Measurements from ENCODE around the gene CTBS.

Gene CTBS

DNA sequence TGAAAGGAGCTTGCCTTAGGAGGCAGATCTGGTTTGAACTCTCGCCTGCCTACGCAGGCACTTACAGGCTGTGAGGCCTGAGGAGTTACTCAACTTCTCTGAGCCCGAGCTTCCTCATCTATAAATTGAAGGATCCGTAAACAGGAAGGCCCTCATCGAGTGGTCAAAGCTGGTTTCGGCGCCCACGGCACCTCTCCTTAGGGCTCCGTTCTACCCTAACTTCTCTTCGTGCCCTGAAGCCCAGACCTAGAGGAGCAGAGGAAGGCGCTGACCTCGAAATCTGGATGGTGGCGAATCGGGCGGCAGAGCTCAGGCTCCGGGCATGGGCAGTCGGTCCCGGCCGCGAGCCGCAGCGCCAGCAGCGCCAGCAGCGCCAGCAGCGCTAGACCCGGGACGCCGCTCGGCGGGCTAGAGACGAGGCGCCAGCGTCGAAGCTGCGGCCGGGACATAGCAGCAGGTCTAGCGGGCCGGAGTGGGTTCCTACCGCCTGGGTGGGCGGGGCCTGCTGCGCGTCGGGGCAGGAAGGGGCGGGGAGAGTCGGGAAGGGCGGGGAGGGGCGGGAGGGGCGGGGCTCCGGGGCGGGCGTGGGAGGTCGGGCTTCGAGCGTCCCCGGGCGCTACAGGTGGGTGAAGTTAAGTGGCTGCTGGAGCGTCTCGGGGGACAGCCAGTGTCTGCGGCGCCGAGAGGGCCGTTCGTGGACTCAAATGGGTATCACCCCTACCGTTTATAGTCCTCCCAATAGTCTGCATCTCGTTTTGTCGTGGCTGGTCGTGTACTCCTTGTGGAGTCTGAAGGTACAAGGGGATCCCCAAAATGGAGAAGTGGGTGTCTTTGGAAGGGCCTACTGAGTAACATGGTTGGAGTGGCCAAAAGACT lies at the start of gene CTBS (continued):
- TF ChIP-seq, protein P1, sequence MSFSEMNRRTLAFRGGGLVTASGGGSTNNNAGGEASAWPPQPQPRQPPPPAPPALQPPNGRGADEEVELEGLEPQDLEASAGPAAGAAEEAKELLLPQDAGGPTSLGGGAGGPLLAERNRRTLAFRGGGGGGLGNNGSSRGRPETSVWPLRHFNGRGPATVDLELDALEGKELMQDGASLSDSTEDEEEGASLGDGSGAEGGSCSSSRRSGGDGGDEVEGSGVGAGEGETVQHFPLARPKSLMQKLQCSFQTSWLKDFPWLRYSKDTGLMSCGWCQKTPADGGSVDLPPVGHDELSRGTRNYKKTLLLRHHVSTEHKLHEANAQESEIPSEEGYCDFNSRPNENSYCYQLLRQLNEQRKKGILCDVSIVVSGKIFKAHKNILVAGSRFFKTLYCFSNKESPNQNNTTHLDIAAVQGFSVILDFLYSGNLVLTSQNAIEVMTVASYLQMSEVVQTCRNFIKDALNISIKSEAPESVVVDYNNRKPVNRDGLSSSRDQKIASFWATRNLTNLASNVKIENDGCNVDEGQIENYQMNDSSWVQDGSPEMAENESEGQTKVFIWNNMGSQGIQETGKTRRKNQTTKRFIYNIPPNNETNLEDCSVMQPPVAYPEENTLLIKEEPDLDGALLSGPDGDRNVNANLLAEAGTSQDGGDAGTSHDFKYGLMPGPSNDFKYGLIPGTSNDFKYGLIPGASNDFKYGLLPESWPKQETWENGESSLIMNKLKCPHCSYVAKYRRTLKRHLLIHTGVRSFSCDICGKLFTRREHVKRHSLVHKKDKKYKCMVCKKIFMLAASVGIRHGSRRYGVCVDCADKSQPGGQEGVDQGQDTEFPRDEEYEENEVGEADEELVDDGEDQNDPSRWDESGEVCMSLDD (tag by site-specific recombination; IDR thresholded peaks at IDR 0.05): peak; percentile 52; the same call in 1 of the 2 replicates
- TF ChIP-seq, protein P2, sequence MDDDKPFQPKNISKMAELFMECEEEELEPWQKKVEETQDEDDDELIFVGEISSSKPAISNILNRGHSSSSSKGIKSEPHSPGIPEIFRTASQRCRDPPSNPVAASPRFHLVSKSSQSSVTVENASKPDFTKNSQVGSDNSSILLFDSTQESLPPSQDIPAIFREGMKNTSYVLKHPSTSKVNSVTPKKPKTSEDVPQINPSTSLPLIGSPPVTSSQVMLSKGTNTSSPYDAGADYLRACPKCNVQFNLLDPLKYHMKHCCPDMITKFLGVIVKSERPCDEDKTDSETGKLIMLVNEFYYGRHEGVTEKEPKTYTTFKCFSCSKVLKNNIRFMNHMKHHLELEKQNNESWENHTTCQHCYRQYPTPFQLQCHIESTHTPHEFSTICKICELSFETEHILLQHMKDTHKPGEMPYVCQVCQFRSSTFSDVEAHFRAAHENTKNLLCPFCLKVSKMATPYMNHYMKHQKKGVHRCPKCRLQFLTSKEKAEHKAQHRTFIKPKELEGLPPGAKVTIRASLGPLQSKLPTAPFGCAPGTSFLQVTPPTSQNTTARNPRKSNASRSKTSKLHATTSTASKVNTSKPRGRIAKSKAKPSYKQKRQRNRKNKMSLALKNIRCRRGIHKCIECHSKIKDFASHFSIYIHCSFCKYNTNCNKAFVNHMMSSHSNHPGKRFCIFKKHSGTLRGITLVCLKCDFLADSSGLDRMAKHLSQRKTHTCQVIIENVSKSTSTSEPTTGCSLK (tag by site-specific recombination; IDR thresholded peaks at IDR 0.05): no peak
- peak; percentile 41; the same call in 1 of the 2 replicates for TF ChIP-seq ZFP3 (tag by site-specific recombination; IDR thresholded peaks at IDR 0.05; ENCODE audit: low read depth)
- peak; percentile 81 for TF ChIP-seq ZNF600 (tag by site-specific recombination; IDR thresholded peaks at IDR 0.05)
- TF ChIP-seq KLF8 (tag by site-specific recombination; IDR thresholded peaks at IDR 0.05): no peak; the same call in 1 of the 2 replicates
- no peak for TF ChIP-seq ZNF548 (tag by site-specific recombination; IDR thresholded peaks at IDR 0.05)
- TF ChIP-seq ZNF544 (tag by site-specific recombination; IDR thresholded peaks at IDR 0.05): no peak
- no peak for TF ChIP-seq ZNF174 (tag by site-specific recombination; IDR thresholded peaks at IDR 0.05)
- TF ChIP-seq, protein P3, sequence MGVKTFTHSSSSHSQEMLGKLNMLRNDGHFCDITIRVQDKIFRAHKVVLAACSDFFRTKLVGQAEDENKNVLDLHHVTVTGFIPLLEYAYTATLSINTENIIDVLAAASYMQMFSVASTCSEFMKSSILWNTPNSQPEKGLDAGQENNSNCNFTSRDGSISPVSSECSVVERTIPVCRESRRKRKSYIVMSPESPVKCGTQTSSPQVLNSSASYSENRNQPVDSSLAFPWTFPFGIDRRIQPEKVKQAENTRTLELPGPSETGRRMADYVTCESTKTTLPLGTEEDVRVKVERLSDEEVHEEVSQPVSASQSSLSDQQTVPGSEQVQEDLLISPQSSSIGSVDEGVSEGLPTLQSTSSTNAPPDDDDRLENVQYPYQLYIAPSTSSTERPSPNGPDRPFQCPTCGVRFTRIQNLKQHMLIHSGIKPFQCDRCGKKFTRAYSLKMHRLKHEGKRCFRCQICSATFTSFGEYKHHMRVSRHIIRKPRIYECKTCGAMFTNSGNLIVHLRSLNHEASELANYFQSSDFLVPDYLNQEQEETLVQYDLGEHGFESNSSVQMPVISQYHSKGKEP (tag by site-specific recombination; IDR thresholded peaks at IDR 0.05): no peak
- TF ChIP-seq, protein P4, sequence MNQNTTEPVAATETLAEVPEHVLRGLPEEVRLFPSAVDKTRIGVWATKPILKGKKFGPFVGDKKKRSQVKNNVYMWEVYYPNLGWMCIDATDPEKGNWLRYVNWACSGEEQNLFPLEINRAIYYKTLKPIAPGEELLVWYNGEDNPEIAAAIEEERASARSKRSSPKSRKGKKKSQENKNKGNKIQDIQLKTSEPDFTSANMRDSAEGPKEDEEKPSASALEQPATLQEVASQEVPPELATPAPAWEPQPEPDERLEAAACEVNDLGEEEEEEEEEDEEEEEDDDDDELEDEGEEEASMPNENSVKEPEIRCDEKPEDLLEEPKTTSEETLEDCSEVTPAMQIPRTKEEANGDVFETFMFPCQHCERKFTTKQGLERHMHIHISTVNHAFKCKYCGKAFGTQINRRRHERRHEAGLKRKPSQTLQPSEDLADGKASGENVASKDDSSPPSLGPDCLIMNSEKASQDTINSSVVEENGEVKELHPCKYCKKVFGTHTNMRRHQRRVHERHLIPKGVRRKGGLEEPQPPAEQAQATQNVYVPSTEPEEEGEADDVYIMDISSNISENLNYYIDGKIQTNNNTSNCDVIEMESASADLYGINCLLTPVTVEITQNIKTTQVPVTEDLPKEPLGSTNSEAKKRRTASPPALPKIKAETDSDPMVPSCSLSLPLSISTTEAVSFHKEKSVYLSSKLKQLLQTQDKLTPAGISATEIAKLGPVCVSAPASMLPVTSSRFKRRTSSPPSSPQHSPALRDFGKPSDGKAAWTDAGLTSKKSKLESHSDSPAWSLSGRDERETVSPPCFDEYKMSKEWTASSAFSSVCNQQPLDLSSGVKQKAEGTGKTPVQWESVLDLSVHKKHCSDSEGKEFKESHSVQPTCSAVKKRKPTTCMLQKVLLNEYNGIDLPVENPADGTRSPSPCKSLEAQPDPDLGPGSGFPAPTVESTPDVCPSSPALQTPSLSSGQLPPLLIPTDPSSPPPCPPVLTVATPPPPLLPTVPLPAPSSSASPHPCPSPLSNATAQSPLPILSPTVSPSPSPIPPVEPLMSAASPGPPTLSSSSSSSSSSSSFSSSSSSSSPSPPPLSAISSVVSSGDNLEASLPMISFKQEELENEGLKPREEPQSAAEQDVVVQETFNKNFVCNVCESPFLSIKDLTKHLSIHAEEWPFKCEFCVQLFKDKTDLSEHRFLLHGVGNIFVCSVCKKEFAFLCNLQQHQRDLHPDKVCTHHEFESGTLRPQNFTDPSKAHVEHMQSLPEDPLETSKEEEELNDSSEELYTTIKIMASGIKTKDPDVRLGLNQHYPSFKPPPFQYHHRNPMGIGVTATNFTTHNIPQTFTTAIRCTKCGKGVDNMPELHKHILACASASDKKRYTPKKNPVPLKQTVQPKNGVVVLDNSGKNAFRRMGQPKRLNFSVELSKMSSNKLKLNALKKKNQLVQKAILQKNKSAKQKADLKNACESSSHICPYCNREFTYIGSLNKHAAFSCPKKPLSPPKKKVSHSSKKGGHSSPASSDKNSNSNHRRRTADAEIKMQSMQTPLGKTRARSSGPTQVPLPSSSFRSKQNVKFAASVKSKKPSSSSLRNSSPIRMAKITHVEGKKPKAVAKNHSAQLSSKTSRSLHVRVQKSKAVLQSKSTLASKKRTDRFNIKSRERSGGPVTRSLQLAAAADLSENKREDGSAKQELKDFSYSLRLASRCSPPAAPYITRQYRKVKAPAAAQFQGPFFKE (tag by site-specific recombination; IDR thresholded peaks at IDR 0.05; ENCODE audit: borderline replicate concordance): no peak
- no peak for TF ChIP-seq ZNF623 (tag by site-specific recombination; IDR thresholded peaks at IDR 0.05)
- no peak for TF ChIP-seq SALL2 (tag by site-specific recombination; IDR thresholded peaks at IDR 0.05; ENCODE audit: borderline replicate concordance)
- TF ChIP-seq ZFHX2 (tag by site-specific recombination; conservative IDR thresholded peaks at IDR 0.05): peak; percentile 62
- no peak for TF ChIP-seq ZBTB7A (tag by site-specific recombination; IDR thresholded peaks at IDR 0.05; ENCODE audit: low read depth)
- TF ChIP-seq SETDB1 (IDR thresholded peaks at IDR 0.05; ENCODE audit: insufficient read length, low read length): no peak
- TF ChIP-seq GLI2 (tag by site-specific recombination; IDR thresholded peaks at IDR 0.05; ENCODE audit: borderline replicate concordance, low read depth): no peak
- TF ChIP-seq ZNF138 (tag by site-specific recombination; IDR thresholded peaks at IDR 0.05; ENCODE audit: borderline replicate concordance): no peak
- TF ChIP-seq ZNF629 (tag by site-specific recombination; IDR thresholded peaks at IDR 0.05): no peak; the same call in 1 of the 2 replicates
- TF ChIP-seq ZNF184 (tag by site-specific recombination; IDR thresholded peaks at IDR 0.05): no peak
- TF ChIP-seq ZNF266 (tag by site-specific recombination; IDR thresholded peaks at IDR 0.05; ENCODE audit: low read depth): no peak
- TF ChIP-seq, protein P5, sequence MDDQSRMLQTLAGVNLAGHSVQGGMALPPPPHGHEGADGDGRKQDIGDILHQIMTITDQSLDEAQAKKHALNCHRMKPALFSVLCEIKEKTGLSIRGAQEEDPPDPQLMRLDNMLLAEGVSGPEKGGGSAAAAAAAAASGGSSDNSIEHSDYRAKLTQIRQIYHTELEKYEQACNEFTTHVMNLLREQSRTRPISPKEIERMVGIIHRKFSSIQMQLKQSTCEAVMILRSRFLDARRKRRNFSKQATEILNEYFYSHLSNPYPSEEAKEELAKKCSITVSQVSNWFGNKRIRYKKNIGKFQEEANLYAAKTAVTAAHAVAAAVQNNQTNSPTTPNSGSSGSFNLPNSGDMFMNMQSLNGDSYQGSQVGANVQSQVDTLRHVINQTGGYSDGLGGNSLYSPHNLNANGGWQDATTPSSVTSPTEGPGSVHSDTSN (CRISPR knock-in tag; IDR thresholded peaks at IDR 0.05): peak; percentile 78
- no peak for TF ChIP-seq ZNF214 (tag by site-specific recombination; IDR thresholded peaks at IDR 0.05; ENCODE audit: borderline replicate concordance)
- TF ChIP-seq ZBTB20 (tag by site-specific recombination; IDR thresholded peaks at IDR 0.05): peak; percentile 92
- no peak for TF ChIP-seq ZNF701 (tag by site-specific recombination; IDR thresholded peaks at IDR 0.05)
- no peak for TF ChIP-seq ZNF248 (tag by site-specific recombination; IDR thresholded peaks at IDR 0.05)
- TF ChIP-seq ZNF660 (tag by site-specific recombination; IDR thresholded peaks at IDR 0.05): peak; percentile 83; the same call in 1 of the 2 replicates
